ENCODE results near the gene KRTAP5-9.
"Not testable (repeated sequence)": the region's sequence is repeated elsewhere in the genome, so short reads cannot be mapped to it uniquely, and the experiment has no call there.

The KRTAP5-9 gene

GRCh38 chr11:71563406-71563805, 15.2 kb downstream of the KRTAP5-9 start:
- DNase-seq, result peak; percentile 22

GRCh38 chr11:71564430-71564829, 16.2 kb downstream of the KRTAP5-9 start:
- DNase-seq, result no peak

- DNase-seq, result no peak
Observed at GRCh38 chr11:71565263-71565662, 17.0 kb downstream of the KRTAP5-9 start, which contains the start of gene KRTAP5-10. Gene KRTAP5-10, plus strand, starts transcription at chr11:71565563. Its CDS starts 25 bp downstream, at chr11:71565588.

GRCh38 chr11:71566081-71566620, 17.9 kb downstream of the KRTAP5-9 start:
- no peak for DNase-seq

- DNase-seq, result not testable (repeated sequence)
Observed at GRCh38 chr11:71566626-71567599, 18.7 kb downstream of the KRTAP5-9 start.

GRCh38 chr11:71567633-71568032, 19.4 kb downstream of the KRTAP5-9 start:
- DNase-seq, result not testable (repeated sequence)

- no peak for DNase-seq
Observed at GRCh38 chr11:71568704-71569349, 20.6 kb downstream of the KRTAP5-9 start.

- DNase-seq, result not testable (repeated sequence)
Observed at GRCh38 chr11:71571101-71571850, 23.1 kb downstream of the KRTAP5-9 start.

- DNase-seq, result no peak
Observed at GRCh38 chr11:71572811-71573210, 24.6 kb downstream of the KRTAP5-9 start.

GRCh38 chr11:71574418-71574817, 26.2 kb downstream of the KRTAP5-9 start:
- no peak for DNase-seq

GRCh38 chr11:71575723-71576424, 27.7 kb downstream of the KRTAP5-9 start:
- DNase-seq, result no peak

- DNase-seq, result not testable (repeated sequence)
Observed at GRCh38 chr11:71576688-71577465, 28.7 kb downstream of the KRTAP5-9 start.

- DNase-seq, result no peak
Observed at GRCh38 chr11:71577469-71578004, 29.3 kb downstream of the KRTAP5-9 start.

GRCh38 chr11:71579513-71579912, 31.3 kb downstream of the KRTAP5-9 start:
- not testable (repeated sequence) for DNase-seq

- DNase-seq, result no peak
Observed at GRCh38 chr11:71580057-71581003, 32.1 kb downstream of the KRTAP5-9 start.

- no peak for DNase-seq
Observed at GRCh38 chr11:71581826-71582225, 33.6 kb downstream of the KRTAP5-9 start.

GRCh38 chr11:71582309-71582895, 34.2 kb downstream of the KRTAP5-9 start, which contains the start of gene KRTAP5-11:
Gene KRTAP5-11, minus strand, starts transcription at chr11:71582875. Its CDS starts 38 bp downstream, at chr11:71582837.
- DNase-seq, result no peak

- DNase-seq, result not testable (repeated sequence)
Observed at GRCh38 chr11:71582969-71583368, 34.7 kb downstream of the KRTAP5-9 start.

- not testable (repeated sequence) for DNase-seq
Observed at GRCh38 chr11:71585673-71586072, 37.5 kb downstream of the KRTAP5-9 start.

All from KG1 (cell line).